HUES48 (cell line): Measurements from ENCODE around the gene OFD1.

Source experiments
- H3K27ac ChIP-seq: one replicate; pipeline ENCODE4 v1.7.0; 2013; ENCODE audit warnings: low read depth, low read length, inconsistent platforms
- H3K27me3 ChIP-seq: 2 replicates; pipeline ENCODE4 v1.6.1; 2013; ENCODE audit warnings: mild to moderate bottlenecking, low read length; ENCODE audit not compliant: control insufficient read depth, insufficient read depth
- H3K36me3 ChIP-seq: 2 replicates; pipeline ENCODE4 v1.6.1; 2013; ENCODE audit warnings: low read length; ENCODE audit not compliant: control insufficient read depth, insufficient read depth
- H3K4me1 ChIP-seq: 2 replicates; pipeline ENCODE4 v1.6.1; 2013; ENCODE audit warnings: mild to moderate bottlenecking, low read length; ENCODE audit not compliant: control insufficient read depth, insufficient read depth
- H3K4me3 ChIP-seq: 2 replicates; pipeline ENCODE4 v1.5.1; 2013; ENCODE audit warnings: mild to moderate bottlenecking, low read depth, low read length
- H3K9ac ChIP-seq: 2 replicates; pipeline ENCODE4 v1.6.1; 2013; ENCODE audit warnings: mild to moderate bottlenecking, low read depth, low read length, moderate library complexity
- H3K9me3 ChIP-seq: 2 replicates; pipeline ENCODE4 v1.6.1; 2013; ENCODE audit warnings: low read length; ENCODE audit not compliant: control insufficient read depth, insufficient read depth

OFD1 gene

DNA sequence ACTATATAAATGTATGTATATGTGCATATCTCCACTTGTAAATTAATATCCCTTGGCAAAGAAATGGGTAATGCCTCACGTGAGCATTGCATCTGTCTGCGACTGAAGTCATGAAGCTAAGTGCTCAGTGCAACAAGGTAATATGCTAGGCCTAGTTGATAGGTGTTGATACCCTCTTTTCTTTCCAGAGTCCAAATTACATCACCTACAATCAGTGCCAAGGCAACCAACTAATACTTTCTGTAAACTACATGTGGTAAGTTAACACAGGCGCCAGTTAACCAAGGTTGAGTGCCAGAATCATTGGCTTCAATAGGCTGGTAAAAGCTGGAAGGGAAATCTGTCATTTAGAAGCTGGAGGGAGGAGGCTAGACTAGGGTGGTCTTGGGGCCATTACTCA lies 41.3 kb downstream of the OFD1 start:
- no peak overlapping the region for H3K9ac ChIP-seq
- no peaks in the 10 kb centered on the region for H3K9me3 ChIP-seq
- H3K27ac ChIP-seq = no peak overlapping the region
- peaks cover 89% of the 10 kb centered on the region for H3K36me3 ChIP-seq
- H3K4me3 ChIP-seq = no peak overlapping the region
- H3K4me1 ChIP-seq = peaks cover 5% of the 10 kb centered on the region; the same call in 1 of the 2 replicates
- no peaks in the 10 kb centered on the region for H3K27me3 ChIP-seq

DNA sequence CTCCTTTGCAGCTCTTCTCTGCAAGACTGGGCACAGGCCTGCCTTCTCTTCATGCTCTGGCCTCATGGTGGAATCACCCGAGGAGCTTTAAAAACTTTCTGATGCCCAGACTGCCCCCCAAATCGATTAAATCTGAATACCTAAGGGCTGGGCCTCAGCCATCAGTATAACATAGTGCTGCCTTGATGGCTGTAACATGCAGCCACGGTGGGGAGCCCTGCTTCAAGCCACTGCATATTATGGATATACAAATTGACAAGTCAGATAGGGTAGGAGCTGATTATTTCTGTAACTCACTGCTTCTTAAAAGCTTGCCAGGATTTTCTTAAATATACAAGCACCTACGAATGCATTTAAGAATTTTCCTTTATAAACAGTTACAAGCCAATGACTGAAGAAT lies 41.8 kb downstream of the OFD1 start:
- Histone ChIP-seq H3K36me3 (peaks cover 84% of the 10 kb centered on the region), H3K27me3 (no peaks in the 10 kb centered on the region), H3K27ac (no peak overlapping the region), H3K4me1 (peaks cover 5% of the 10 kb centered on the region; the same call in 1 of the 2 replicates), H3K9ac (no peak overlapping the region), H3K4me3 (no peak overlapping the region), H3K9me3 (no peaks in the 10 kb centered on the region)

DNA sequence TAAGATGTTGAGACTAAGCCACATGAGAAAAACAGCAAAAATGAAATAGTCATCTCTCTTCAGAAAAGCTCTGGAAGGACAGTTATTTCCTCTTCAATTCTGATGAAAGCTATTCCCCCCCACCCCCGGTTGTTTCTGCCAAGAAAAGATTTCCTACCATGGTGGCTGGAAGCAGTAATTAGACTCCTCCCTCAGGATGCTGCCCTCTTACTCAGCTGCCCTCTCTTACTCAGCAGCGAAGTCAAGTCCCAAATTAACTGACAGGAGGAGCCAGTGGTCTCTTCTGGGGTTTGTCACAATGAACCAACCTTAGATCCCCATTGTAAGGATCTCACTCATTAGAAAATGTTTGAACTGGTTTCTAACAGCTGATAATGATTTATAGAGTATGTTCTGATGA lies 44.4 kb downstream of the OFD1 start:
- H3K9me3 ChIP-seq = no peaks in the 10 kb centered on the region
- H3K9ac ChIP-seq = no peak overlapping the region
- H3K27me3 ChIP-seq = no peaks in the 10 kb centered on the region
- no peak overlapping the region for H3K4me3 ChIP-seq
- peaks cover 5% of the 10 kb centered on the region; the same call in 1 of the 2 replicates for H3K4me1 ChIP-seq
- peaks cover 80% of the 10 kb centered on the region for H3K36me3 ChIP-seq
- no peak overlapping the region for H3K27ac ChIP-seq

DNA sequence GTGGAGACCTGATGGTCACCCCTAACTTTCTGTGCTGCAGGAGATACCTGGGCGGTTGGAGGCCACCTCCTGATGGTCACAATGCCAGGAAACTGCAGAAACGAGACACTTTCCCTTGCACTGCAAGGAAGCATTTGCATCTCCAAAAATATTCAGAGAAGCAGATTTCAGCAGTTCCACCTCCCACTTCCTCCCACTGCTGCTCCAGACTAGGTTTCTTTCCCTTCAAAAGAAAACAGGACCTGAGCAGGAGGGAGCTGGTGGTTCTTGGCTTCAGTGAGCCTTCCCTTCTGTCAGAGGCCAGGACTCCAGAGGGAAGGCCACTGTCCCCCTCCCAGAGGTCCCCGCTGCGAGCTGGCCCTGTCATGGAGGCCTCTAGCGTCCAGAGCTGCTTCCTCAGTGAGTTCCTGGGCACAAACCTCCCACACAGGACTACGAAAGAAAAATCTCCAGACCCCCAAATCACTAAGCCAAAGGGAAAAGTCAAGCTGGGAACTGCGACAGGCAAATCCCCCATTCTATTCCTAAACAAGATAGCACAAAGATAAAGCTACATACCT lies 46.4 kb downstream of the OFD1 start:
- Histone ChIP-seq H3K27me3 (no peaks in the 10 kb centered on the region), H3K9me3 (no peaks in the 10 kb centered on the region), H3K27ac (peak overlapping the region; percentile 30), H3K4me1 (peaks cover 5% of the 10 kb centered on the region; the same call in 1 of the 2 replicates), H3K9ac (no peak overlapping the region), H3K36me3 (peaks cover 78% of the 10 kb centered on the region), H3K4me3 (no peak overlapping the region)

DNA sequence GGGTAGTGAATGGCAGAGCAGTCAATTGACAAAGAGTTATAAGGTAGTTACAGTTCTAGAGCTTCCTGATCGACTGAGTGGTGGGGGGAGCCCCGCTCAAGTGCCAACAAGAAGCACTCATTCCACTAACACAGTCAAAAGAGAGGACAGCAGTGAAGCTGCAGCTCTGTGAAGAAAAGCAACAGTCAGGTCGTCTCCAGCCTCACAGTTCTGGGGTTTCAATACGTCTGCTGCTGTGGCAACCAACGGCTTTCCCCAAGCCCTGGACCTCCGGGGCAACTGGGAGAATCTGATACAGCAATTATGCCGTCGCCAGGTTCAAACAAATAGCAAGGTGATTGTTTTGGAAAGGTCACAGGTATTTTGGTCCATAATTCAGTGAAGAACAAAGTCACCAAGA lies 51.5 kb downstream of the OFD1 start:
- Histone ChIP-seq H3K27me3 (no peaks in the 10 kb centered on the region), H3K4me3 (no peak overlapping the region), H3K4me1 (peaks cover 7% of the 10 kb centered on the region; the same call in 1 of the 2 replicates), H3K9me3 (no peaks in the 10 kb centered on the region), H3K9ac (no peak overlapping the region), H3K27ac (no peak overlapping the region), H3K36me3 (peaks cover 40% of the 10 kb centered on the region)

DNA sequence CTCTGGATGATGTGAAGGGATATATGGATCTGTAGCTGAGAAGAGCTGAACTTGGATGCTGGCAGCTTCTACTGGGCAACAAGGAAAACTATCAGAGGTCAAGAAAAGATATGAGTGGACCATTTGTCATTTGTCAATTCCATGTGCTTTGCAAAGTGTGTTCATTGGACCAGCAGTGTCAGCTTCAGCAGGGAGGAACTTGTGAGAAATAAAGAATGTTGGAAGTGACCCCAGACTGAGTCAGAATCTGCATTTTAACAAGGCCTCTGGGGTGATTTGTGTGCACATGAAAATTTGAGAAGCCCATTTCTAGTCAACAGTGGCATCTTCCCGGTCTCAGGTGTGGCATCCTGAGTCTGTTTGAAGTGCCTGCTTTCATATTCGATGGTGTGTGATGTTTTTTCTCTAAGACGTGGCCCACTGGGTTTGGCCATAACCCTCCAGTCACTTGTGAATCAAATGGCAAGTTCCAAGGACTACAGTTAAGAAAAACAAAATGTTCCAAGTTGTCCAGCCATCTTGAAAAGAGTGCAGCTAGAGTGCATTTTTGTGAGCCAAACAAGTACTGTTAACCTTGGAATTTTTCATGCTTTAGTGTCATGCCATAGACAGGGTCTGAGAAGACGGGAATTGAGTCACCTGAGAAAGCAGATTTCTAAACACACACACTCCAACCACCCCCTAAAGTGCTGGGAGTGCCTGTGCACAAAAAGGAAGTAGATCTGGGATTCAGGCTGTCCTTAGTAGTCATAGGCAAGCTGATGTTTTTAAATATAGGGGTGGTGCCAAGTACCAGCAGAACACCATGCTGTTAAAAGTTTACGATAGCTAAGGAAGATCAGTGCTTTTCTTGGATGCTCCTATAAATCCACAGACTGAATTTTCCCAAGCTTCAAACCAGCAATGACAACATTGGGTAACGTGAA lies 55.9 kb downstream of the OFD1 start:
- H3K4me1 ChIP-seq = peaks cover 24% of the 10 kb centered on the region
- H3K36me3 ChIP-seq = peaks cover 6% of the 10 kb centered on the region; the same call in 1 of the 2 replicates
- no peak overlapping the region for H3K9ac ChIP-seq
- no peaks in the 10 kb centered on the region for H3K9me3 ChIP-seq
- no peaks in the 10 kb centered on the region for H3K27me3 ChIP-seq
- no peak overlapping the region for H3K27ac ChIP-seq
- H3K4me3 ChIP-seq = no peak overlapping the region

DNA sequence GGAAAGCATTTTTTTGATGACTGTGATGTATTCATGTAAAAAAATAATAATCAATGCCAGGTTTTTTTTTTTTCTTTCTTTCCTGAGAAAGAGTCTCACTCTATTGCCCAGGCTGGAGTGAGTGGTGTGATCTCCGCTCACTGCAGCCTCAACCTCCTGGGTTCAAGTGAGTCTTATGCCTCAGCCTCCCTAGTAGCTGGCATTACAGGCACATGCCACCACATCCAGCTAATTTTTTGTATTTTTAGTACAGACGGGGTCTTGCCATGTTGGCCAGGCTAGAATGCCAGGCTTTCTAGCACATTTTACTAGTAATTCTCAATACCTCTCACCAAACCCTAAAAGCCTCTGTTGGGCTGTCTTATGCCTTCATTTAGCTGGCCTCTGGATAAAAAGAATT lies 56.6 kb downstream of the OFD1 start:
- H3K27ac ChIP-seq = no peak overlapping the region
- H3K9ac ChIP-seq = no peak overlapping the region
- H3K4me3 ChIP-seq = no peak overlapping the region
- no peaks in the 10 kb centered on the region for H3K27me3 ChIP-seq
- no peaks in the 10 kb centered on the region for H3K36me3 ChIP-seq
- H3K9me3 ChIP-seq = no peaks in the 10 kb centered on the region
- peaks cover 24% of the 10 kb centered on the region for H3K4me1 ChIP-seq

DNA sequence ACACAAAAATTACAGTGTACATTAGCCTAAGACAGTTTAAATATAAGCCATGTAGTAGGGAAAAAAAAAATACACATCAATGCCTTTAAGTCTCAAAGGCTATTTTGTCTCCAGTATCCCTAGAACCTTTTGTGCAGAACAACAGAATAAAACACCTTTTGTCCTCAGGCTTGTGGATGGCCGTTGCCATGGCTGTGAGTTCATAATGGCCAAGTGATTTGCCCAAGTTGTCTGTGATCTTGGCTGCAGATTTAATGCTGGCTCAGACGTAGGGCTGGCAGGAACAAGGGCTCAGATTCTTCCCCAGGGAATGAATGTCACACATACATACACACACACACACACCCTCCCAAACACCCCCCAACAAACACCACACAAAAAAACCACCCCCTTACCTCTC lies 57.0 kb downstream of the OFD1 start:
- Histone ChIP-seq H3K4me1 (peaks cover 24% of the 10 kb centered on the region), H3K9ac (no peak overlapping the region), H3K27ac (no peak overlapping the region), H3K9me3 (no peaks in the 10 kb centered on the region), H3K4me3 (no peak overlapping the region), H3K27me3 (no peaks in the 10 kb centered on the region), H3K36me3 (no peaks in the 10 kb centered on the region)

DNA sequence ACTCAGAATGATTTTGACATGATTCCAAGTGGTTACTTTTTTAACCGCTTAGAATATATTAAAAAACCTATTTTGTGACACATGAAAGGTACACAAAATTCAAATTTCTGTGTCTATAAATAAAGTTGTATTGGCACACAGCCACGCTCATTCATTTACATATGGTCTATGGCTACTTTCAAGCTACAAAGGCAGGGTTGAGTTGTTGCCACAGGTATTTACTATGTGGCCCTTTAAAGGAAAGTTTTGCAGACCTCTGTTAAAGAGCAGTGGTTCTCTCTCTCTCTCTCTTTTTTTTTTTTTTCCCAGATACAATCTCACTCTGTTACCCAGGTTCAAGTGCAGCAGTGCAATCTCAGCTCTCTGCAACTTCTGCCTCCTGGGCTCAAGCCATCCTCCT lies 59.3 kb downstream of the OFD1 start:
- Histone ChIP-seq H3K36me3 (no peaks in the 10 kb centered on the region), H3K27ac (no peak overlapping the region), H3K4me1 (peaks cover 24% of the 10 kb centered on the region), H3K4me3 (no peak overlapping the region), H3K9me3 (no peaks in the 10 kb centered on the region), H3K27me3 (no peaks in the 10 kb centered on the region), H3K9ac (no peak overlapping the region)

DNA sequence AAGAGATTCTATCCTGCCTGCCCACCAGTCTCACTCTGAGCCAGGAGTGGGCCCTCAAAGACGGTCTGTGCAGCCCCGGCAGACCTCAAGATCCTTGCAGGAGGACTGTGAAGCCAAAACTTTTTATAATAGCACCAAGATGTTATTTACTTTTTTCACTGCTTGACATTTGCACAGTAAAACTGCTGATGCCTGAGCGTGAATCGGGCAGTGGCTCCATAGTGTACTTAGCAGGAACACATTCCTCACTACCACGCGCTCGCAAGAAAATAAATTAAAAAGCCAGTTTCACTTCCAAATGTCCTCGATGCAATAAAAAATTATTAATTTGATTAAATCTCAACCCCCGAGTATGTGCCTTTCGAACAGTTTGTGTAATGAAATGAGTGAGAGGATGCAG lies 59.9 kb downstream of the OFD1 start:
- Histone ChIP-seq H3K4me1 (peaks cover 24% of the 10 kb centered on the region), H3K27me3 (no peaks in the 10 kb centered on the region), H3K9ac (no peak overlapping the region), H3K27ac (no peak overlapping the region), H3K4me3 (no peak overlapping the region), H3K36me3 (no peaks in the 10 kb centered on the region), H3K9me3 (no peaks in the 10 kb centered on the region)

DNA sequence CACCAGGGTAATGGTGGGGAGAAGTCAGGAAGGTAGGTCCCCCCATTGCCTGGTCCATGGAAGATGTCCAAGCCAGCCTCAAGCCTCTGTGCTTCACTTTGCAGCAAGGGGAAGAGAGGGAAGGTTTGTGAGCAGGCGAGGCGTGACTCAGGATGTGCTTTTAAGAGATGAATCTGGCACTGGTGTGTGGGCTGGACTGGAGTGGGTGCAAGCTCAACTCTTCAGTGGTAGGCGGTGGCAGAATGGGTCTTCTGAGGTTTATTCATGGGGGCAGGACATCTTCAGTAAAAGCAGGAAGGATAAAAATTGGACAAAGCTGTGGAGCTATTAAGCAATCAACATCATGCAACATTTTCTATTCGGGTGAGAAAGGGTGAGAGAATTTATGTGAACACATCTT lies 63.0 kb downstream of the OFD1 start:
- Histone ChIP-seq H3K4me1 (peaks cover 20% of the 10 kb centered on the region), H3K9ac (no peak overlapping the region), H3K9me3 (no peaks in the 10 kb centered on the region), H3K4me3 (no peak overlapping the region), H3K27ac (no peak overlapping the region), H3K36me3 (no peaks in the 10 kb centered on the region), H3K27me3 (no peaks in the 10 kb centered on the region)
